GM23338 (cell line): ENCODE data around the gene GAP43. TPM values are rescaled to one million over a fixed set of nuclear protein-coding genes. Genes with fewer than 3 reads are reported as not detected.

Source experiments
- ATAC-seq: fragments of 200-7000 bp; cut with Tn5 transposase; 3 replicates; pipeline ENCODE4 v1.9.1; 2020
- DNase-seq: peaks from one replicate; pipeline ENCODE4 v3.0.0-alpha.2; 2015; ENCODE audit warnings: low spot score
- H2AFZ ChIP-seq: fragments of 200-600 bp; sonication (generic); 2 replicates; pipeline ENCODE4 v1.8.0; 2016; ENCODE audit warnings: antibody characterized with exemption, mild to moderate bottlenecking, moderate library complexity
- H3F3A ChIP-seq: fragments of 200-600 bp; sonication (generic); replicated peaks from 2 replicates; pipeline ENCODE4 v1.8.0; 2017; ENCODE audit warnings: antibody characterized with exemption, mixed run types, low read depth
- H3K27ac ChIP-seq: fragments of 200-600 bp; sonication (generic); 2 replicates; pipeline ENCODE4 v1.6.1; 2016; ENCODE audit warnings: low read depth
- H3K27me3 ChIP-seq: fragments of 200-600 bp; sonication (generic); 2 replicates; pipeline ENCODE4 v1.8.0; 2016; ENCODE audit warnings: mild to moderate bottlenecking, mixed run types, moderate library complexity; ENCODE audit not compliant: insufficient read depth
- H3K36me3 ChIP-seq: fragments of 200-600 bp; sonication (generic); 2 replicates; pipeline ENCODE4 v1.8.0; 2016; ENCODE audit warnings: mild to moderate bottlenecking; ENCODE audit not compliant: insufficient read depth
- H3K4me1 ChIP-seq: fragments of 200-600 bp; sonication (generic); 2 replicates; pipeline ENCODE4 v1.8.0; 2016; ENCODE audit warnings: mild to moderate bottlenecking, moderate library complexity; ENCODE audit not compliant: insufficient read depth
- H3K4me2 ChIP-seq: fragments of 200-600 bp; sonication (generic); 2 replicates; pipeline ENCODE4 v1.7.1; 2017; ENCODE audit warnings: mixed run types
- H3K4me3 ChIP-seq: fragments of 200-600 bp; sonication (generic); 2 replicates; pipeline ENCODE4 v1.6.1; 2016; ENCODE audit warnings: mixed run types
- H3K79me2 ChIP-seq: fragments of 200-600 bp; sonication (generic); replicated peaks from 2 replicates; pipeline ENCODE4 v1.8.0; 2017; ENCODE audit warnings: mild to moderate bottlenecking; ENCODE audit not compliant: insufficient read depth
- H3K9me2 ChIP-seq: fragments of 200-600 bp; sonication (generic); 2 replicates; pipeline ENCODE4 v1.8.0; 2017; ENCODE audit not compliant: insufficient read depth
- H4K20me1 ChIP-seq: fragments of 200-600 bp; sonication (generic); replicated peaks from 2 replicates; pipeline ENCODE4 v1.8.0; 2017; ENCODE audit warnings: mild to moderate bottlenecking; ENCODE audit not compliant: insufficient read depth
- H3K27ac Mint-ChIP-seq: 2 replicates; pipeline ENCODE4 v1.8.0; 2020; ENCODE audit warnings: inconsistent platforms, mild to moderate bottlenecking, moderate library complexity, mixed read lengths
- H3K27me3 Mint-ChIP-seq: 3 replicates; pipeline ENCODE4 v1.8.0; 2022; ENCODE audit warnings: low read depth, mild to moderate bottlenecking, moderate library complexity, mixed read lengths, inconsistent platforms; ENCODE audit not compliant: insufficient read depth, poor library complexity
- H3K36me3 Mint-ChIP-seq: 3 replicates; pipeline ENCODE4 v1.8.0; 2021; ENCODE audit warnings: low read depth, mild to moderate bottlenecking, inconsistent platforms, moderate library complexity, mixed read lengths
- H3K4me1 Mint-ChIP-seq: 3 replicates; pipeline ENCODE4 v1.8.0; 2020; ENCODE audit warnings: mild to moderate bottlenecking, inconsistent platforms, mixed read lengths
- H3K4me3 Mint-ChIP-seq: 3 replicates; pipeline ENCODE4 v1.8.0; 2021; ENCODE audit warnings: moderate library complexity, mild to moderate bottlenecking, inconsistent platforms, mixed read lengths
- H3K9me3 Mint-ChIP-seq: 3 replicates; pipeline ENCODE4 v1.8.0; 2020; ENCODE audit warnings: moderate library complexity, mild to moderate bottlenecking, inconsistent platforms, mixed read lengths
- CREB1 ChIP-seq: fragments of 250-450 bp; sonication (Bioruptor Pico); IDR thresholded peaks from 2 replicates; pipeline ENCODE4 v1.5.0; 2020; ENCODE audit warnings: low read depth, mild to moderate bottlenecking, moderate library complexity
- ETS1 ChIP-seq: IDR thresholded peaks from 2 replicates; pipeline ENCODE4 v1.6.1; 2016; ENCODE audit warnings: antibody characterized with exemption
- EZH2 ChIP-seq: fragments of 200-600 bp; sonication (generic); IDR thresholded peaks from one replicate; pipeline ENCODE4 v1.8.0; 2017; ENCODE audit warnings: antibody characterized with exemption, mild to moderate bottlenecking, low read depth; ENCODE audit not compliant: unreplicated experiment
- EZH2phosphoT487 ChIP-seq: fragments of 200-600 bp; sonication (generic); IDR thresholded peaks from one replicate; pipeline ENCODE4 v1.8.1; 2018; ENCODE audit warnings: antibody characterized with exemption; ENCODE audit not compliant: unreplicated experiment
- JUNB ChIP-seq: IDR thresholded peaks from one replicate; pipeline ENCODE4 v1.6.1; 2016; ENCODE audit warnings: antibody characterized with exemption; ENCODE audit not compliant: unreplicated experiment
- NANOG ChIP-seq: IDR thresholded peaks from 2 replicates; pipeline ENCODE4 v1.6.1; 2016; ENCODE audit warnings: antibody characterized with exemption, borderline replicate concordance
- POLR2AphosphoS5 ChIP-seq: IDR thresholded peaks from 2 replicates; pipeline ENCODE4 v1.6.1; 2016; ENCODE audit warnings: antibody characterized with exemption, low read depth
- STAT1 ChIP-seq: IDR thresholded peaks from one replicate; pipeline ENCODE4 v1.6.1; 2016; ENCODE audit warnings: antibody characterized with exemption; ENCODE audit not compliant: unreplicated experiment
- ZNF114 ChIP-seq: fragments of 250-450 bp; sonication (Bioruptor Pico); IDR thresholded peaks from 2 replicates; pipeline ENCODE4 v1.5.0; 2020; ENCODE audit warnings: mild to moderate bottlenecking, moderate library complexity
- ZNF331 ChIP-seq: fragments of 250-450 bp; sonication (Bioruptor Pico); IDR thresholded peaks from 2 replicates; pipeline ENCODE4 v1.5.0; 2020; ENCODE audit warnings: low read depth, mild to moderate bottlenecking, moderate library complexity
- polyA plus RNA-seq: library from polyadenylated mRNA; unstranded; fragments of >200 nt; fragmentation: Nextera tagmentation; extraction: Ambion mirVana; gene quantifications from 2 replicates; pipeline ENCODE4 v1.2.1, GENCODE V29; 2016
- total RNA-seq: library from RNA; depleted of rRNA; stranded (reverse); fragments of >200 nt; shearing (Covaris generic); gene quantifications from 2 replicates; pipeline ENCODE4 v1.2.3, GENCODE V29; 2014
- TF ChIP-seq, protein P1 (sequence below), 2 experiments: fragments of 200-600 bp in 1 of 2; sonication (generic) in 1 of 2; conservative IDR thresholded peaks; 2 replicates each; pipeline versions ENCODE4 v1.5.1 to v1.6.1; 2016 to 2017; ENCODE audit warnings: antibody characterized with exemption in 2 of 2, low read depth in 2 of 2, mild to moderate bottlenecking in 2 of 2, moderate library complexity in 1 of 2
- TF ChIP-seq, protein P2 (sequence below): fragments of 250-450 bp; sonication (Bioruptor Pico); IDR thresholded peaks from 2 replicates; pipeline ENCODE4 v1.5.0; 2020; ENCODE audit warnings: mild to moderate bottlenecking, moderate library complexity
- TF ChIP-seq, protein P3 (sequence below): IDR thresholded peaks from one replicate; pipeline ENCODE4 v1.6.1; 2018; ENCODE audit warnings: antibody characterized with exemption; ENCODE audit not compliant: unreplicated experiment

The GAP43 gene
- total and polyA plus RNA-seq, 2 experiments from 2014 or later, result 16.1 to 48.1 TPM

- no peak for ATAC-seq
Observed at GRCh38 chr3:115644391-115644790, 21.1 kb downstream of the GAP43 start.

More at GRCh38 chr3:115644391-115644790, 21.1 kb downstream of the GAP43 start:
- Histone ChIP-seq H3K4me1 (no peaks in the 10 kb centered on the region), H3K4me2 (no peak overlapping the region), H3K27ac (no peak overlapping the region), H3K4me3 (no peak overlapping the region), H3K79me2 (no peaks in the 10 kb centered on the region), H4K20me1 (no peaks in the 10 kb centered on the region), H3K36me3 (no peaks in the 10 kb centered on the region), H3K27me3 (no peaks in the 10 kb centered on the region), H3K9me2 (no peaks in the 10 kb centered on the region), H2AFZ (no peak overlapping the region), H3F3A (no peaks in the 10 kb centered on the region)
- H3K9me3 Mint-ChIP-seq, result no peaks in the 10 kb centered on the region
- H3K36me3 Mint-ChIP-seq, result no peaks in the 10 kb centered on the region
- H3K27ac Mint-ChIP-seq, result no peak overlapping the region
- TF ChIP-seq, protein P1, sequence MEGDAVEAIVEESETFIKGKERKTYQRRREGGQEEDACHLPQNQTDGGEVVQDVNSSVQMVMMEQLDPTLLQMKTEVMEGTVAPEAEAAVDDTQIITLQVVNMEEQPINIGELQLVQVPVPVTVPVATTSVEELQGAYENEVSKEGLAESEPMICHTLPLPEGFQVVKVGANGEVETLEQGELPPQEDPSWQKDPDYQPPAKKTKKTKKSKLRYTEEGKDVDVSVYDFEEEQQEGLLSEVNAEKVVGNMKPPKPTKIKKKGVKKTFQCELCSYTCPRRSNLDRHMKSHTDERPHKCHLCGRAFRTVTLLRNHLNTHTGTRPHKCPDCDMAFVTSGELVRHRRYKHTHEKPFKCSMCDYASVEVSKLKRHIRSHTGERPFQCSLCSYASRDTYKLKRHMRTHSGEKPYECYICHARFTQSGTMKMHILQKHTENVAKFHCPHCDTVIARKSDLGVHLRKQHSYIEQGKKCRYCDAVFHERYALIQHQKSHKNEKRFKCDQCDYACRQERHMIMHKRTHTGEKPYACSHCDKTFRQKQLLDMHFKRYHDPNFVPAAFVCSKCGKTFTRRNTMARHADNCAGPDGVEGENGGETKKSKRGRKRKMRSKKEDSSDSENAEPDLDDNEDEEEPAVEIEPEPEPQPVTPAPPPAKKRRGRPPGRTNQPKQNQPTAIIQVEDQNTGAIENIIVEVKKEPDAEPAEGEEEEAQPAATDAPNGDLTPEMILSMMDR (conservative IDR thresholded peaks at IDR 0.05; ENCODE audit: low read depth in 2 of 2), result no peak
- TF ChIP-seq CREB1 (CRISPR knock-in tag) (no peak), STAT1 (no peak), JUNB (no peak), NANOG (no peak), POLR2AphosphoS5 (no peak), ZNF331 (CRISPR knock-in tag) (no peak), ZNF114 (no peak), ETS1 (no peak), EZH2phosphoT487 (no peak), EZH2 (no peak)
- TF ChIP-seq, protein P2, sequence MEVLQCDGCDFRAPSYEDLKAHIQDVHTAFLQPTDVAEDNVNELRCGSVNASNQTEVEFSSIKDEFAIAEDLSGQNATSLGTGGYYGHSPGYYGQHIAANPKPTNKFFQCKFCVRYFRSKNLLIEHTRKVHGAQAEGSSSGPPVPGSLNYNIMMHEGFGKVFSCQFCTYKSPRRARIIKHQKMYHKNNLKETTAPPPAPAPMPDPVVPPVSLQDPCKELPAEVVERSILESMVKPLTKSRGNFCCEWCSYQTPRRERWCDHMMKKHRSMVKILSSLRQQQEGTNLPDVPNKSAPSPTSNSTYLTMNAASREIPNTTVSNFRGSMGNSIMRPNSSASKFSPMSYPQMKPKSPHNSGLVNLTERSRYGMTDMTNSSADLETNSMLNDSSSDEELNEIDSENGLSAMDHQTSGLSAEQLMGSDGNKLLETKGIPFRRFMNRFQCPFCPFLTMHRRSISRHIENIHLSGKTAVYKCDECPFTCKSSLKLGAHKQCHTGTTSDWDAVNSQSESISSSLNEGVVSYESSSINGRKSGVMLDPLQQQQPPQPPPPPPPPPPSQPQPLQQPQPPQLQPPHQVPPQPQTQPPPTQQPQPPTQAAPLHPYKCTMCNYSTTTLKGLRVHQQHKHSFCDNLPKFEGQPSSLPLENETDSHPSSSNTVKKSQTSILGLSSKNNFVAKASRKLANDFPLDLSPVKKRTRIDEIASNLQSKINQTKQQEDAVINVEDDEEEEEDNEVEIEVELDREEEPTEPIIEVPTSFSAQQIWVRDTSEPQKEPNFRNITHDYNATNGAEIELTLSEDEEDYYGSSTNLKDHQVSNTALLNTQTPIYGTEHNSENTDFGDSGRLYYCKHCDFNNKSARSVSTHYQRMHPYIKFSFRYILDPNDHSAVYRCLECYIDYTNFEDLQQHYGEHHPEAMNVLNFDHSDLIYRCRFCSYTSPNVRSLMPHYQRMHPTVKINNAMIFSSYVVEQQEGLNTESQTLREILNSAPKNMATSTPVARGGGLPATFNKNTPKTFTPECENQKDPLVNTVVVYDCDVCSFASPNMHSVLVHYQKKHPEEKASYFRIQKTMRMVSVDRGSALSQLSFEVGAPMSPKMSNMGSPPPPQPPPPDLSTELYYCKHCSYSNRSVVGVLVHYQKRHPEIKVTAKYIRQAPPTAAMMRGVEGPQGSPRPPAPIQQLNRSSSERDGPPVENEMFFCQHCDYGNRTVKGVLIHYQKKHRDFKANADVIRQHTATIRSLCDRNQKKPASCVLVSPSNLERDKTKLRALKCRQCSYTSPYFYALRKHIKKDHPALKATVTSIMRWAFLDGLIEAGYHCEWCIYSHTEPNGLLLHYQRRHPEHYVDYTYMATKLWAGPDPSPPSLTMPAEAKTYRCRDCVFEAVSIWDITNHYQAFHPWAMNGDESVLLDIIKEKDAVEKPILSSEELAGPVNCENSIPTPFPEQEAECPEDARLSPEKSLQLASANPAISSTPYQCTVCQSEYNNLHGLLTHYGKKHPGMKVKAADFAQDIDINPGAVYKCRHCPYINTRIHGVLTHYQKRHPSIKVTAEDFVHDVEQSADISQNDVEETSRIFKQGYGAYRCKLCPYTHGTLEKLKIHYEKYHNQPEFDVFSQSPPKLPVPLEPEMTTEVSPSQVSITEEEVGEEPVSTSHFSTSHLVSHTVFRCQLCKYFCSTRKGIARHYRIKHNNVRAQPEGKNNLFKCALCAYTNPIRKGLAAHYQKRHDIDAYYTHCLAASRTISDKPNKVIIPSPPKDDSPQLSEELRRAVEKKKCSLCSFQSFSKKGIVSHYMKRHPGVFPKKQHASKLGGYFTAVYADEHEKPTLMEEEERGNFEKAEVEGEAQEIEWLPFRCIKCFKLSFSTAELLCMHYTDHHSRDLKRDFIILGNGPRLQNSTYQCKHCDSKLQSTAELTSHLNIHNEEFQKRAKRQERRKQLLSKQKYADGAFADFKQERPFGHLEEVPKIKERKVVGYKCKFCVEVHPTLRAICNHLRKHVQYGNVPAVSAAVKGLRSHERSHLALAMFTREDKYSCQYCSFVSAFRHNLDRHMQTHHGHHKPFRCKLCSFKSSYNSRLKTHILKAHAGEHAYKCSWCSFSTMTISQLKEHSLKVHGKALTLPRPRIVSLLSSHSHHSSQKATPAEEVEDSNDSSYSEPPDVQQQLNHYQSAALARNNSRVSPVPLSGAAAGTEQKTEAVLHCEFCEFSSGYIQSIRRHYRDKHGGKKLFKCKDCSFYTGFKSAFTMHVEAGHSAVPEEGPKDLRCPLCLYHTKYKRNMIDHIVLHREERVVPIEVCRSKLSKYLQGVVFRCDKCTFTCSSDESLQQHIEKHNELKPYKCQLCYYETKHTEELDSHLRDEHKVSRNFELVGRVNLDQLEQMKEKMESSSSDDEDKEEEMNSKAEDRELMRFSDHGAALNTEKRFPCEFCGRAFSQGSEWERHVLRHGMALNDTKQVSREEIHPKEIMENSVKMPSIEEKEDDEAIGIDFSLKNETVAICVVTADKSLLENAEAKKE (CRISPR knock-in tag), result no peak
- TF ChIP-seq, protein P3, sequence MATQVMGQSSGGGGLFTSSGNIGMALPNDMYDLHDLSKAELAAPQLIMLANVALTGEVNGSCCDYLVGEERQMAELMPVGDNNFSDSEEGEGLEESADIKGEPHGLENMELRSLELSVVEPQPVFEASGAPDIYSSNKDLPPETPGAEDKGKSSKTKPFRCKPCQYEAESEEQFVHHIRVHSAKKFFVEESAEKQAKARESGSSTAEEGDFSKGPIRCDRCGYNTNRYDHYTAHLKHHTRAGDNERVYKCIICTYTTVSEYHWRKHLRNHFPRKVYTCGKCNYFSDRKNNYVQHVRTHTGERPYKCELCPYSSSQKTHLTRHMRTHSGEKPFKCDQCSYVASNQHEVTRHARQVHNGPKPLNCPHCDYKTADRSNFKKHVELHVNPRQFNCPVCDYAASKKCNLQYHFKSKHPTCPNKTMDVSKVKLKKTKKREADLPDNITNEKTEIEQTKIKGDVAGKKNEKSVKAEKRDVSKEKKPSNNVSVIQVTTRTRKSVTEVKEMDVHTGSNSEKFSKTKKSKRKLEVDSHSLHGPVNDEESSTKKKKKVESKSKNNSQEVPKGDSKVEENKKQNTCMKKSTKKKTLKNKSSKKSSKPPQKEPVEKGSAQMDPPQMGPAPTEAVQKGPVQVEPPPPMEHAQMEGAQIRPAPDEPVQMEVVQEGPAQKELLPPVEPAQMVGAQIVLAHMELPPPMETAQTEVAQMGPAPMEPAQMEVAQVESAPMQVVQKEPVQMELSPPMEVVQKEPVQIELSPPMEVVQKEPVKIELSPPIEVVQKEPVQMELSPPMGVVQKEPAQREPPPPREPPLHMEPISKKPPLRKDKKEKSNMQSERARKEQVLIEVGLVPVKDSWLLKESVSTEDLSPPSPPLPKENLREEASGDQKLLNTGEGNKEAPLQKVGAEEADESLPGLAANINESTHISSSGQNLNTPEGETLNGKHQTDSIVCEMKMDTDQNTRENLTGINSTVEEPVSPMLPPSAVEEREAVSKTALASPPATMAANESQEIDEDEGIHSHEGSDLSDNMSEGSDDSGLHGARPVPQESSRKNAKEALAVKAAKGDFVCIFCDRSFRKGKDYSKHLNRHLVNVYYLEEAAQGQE, result no peak
- DNase-seq, result no peak
- no peaks in the 10 kb centered on the region for H3K4me1 Mint-ChIP-seq
- no peak overlapping the region for H3K4me3 Mint-ChIP-seq
- H3K27me3 Mint-ChIP-seq, result peaks cover 7% of the 10 kb centered on the region
